DND-41 (cell line): ENCODE results near the gene ETV1.

ENCODE experiments used
- ATAC-seq: fragments of 200-7000 bp; cut with Tn5 transposase; 3 replicates; pipeline ENCODE4 v1.9.1; 2021; ENCODE audit warnings: low read depth; ENCODE audit not compliant: insufficient read depth
- DNase-seq: peaks from one replicate; pipeline ENCODE4 v3.0.0-alpha.2; 2020
- H2AFZ ChIP-seq: 2 replicates; pipeline ENCODE4 v1.6.0; 2012; ENCODE audit warnings: low read depth, low read length
- H3K27ac ChIP-seq: 2 replicates; pipeline ENCODE4 v1.5.1; 2012; ENCODE audit warnings: low read length, inconsistent platforms
- H3K27me3 ChIP-seq: fragments of 200-600 bp; sonication (generic); 2 replicates; pipeline ENCODE4 v1.6.0; 2012; ENCODE audit warnings: low read length, mild to moderate bottlenecking, inconsistent platforms; ENCODE audit not compliant: insufficient read depth, poor library complexity
- H3K36me3 ChIP-seq: 2 replicates; pipeline ENCODE4 v1.5.1; 2012; ENCODE audit warnings: low read length, inconsistent platforms; ENCODE audit not compliant: insufficient read depth
- H3K4me1 ChIP-seq: 2 replicates; pipeline ENCODE4 v1.5.1; 2012; ENCODE audit warnings: mild to moderate bottlenecking, low read length; ENCODE audit not compliant: insufficient read depth
- H3K4me2 ChIP-seq: 2 replicates; pipeline ENCODE4 v1.6.0; 2012; ENCODE audit warnings: mild to moderate bottlenecking, moderate library complexity, low read length, inconsistent platforms; ENCODE audit not compliant: insufficient read depth
- H3K4me3 ChIP-seq, 2 experiments: fragments of 200-600 bp in 1 of 2; shearing (Covaris generic) in 1 of 2; 2 replicates each; pipeline ENCODE4 v1.5.1; 2012 to 2016; ENCODE audit warnings: inconsistent platforms in 2 of 2, low read length in 2 of 2, mild to moderate bottlenecking in 2 of 2, low read depth in 1 of 2, moderate library complexity in 1 of 2
- H3K79me2 ChIP-seq: 2 replicates; pipeline ENCODE4 v1.6.0; 2012; ENCODE audit warnings: low read length, inconsistent platforms; ENCODE audit not compliant: insufficient read depth
- H3K9ac ChIP-seq: 2 replicates; pipeline ENCODE4 v1.6.0; 2012; ENCODE audit warnings: low read depth, mild to moderate bottlenecking, inconsistent platforms, low read length, moderate library complexity
- H3K9me3 ChIP-seq: 2 replicates; pipeline ENCODE4 v1.5.1; 2012; ENCODE audit warnings: low read length, moderate library complexity, mild to moderate bottlenecking, inconsistent platforms; ENCODE audit not compliant: insufficient read depth, severe bottlenecking
- H4K20me1 ChIP-seq: 2 replicates; pipeline ENCODE4 v1.6.0; 2012; ENCODE audit warnings: low read length; ENCODE audit not compliant: insufficient read depth
- EZH2 ChIP-seq: IDR thresholded peaks from 3 replicates; pipeline ENCODE4 v1.6.1; 2012; ENCODE audit warnings: borderline replicate concordance, low read depth, mild to moderate bottlenecking, moderate library complexity, low read length, inconsistent platforms; ENCODE audit not compliant: severe bottlenecking
- TF ChIP-seq, protein P1 (sequence below): IDR thresholded peaks from 2 replicates; pipeline ENCODE4 v1.5.1; 2012; ENCODE audit warnings: borderline replicate concordance, low read length, moderate library complexity, mild to moderate bottlenecking; ENCODE audit not compliant: poor library complexity, severe bottlenecking; ENCODE audit errors: extremely low read depth

ETV1 gene

GRCh38 chr7:13912715-13913278 is 76.7 kb downstream of the ETV1 start:
- TF ChIP-seq, protein P1, sequence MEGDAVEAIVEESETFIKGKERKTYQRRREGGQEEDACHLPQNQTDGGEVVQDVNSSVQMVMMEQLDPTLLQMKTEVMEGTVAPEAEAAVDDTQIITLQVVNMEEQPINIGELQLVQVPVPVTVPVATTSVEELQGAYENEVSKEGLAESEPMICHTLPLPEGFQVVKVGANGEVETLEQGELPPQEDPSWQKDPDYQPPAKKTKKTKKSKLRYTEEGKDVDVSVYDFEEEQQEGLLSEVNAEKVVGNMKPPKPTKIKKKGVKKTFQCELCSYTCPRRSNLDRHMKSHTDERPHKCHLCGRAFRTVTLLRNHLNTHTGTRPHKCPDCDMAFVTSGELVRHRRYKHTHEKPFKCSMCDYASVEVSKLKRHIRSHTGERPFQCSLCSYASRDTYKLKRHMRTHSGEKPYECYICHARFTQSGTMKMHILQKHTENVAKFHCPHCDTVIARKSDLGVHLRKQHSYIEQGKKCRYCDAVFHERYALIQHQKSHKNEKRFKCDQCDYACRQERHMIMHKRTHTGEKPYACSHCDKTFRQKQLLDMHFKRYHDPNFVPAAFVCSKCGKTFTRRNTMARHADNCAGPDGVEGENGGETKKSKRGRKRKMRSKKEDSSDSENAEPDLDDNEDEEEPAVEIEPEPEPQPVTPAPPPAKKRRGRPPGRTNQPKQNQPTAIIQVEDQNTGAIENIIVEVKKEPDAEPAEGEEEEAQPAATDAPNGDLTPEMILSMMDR: no peak
- no peak for TF ChIP-seq EZH2
- Histone ChIP-seq H3K27me3 (no peaks in the 10 kb centered on the region), H3K79me2 (no peaks in the 10 kb centered on the region), H3K4me1 (peaks cover 44% of the 10 kb centered on the region), H3K4me3 (no peak overlapping the region), H3K9me3 (no peaks in the 10 kb centered on the region), H3K4me2 (no peak overlapping the region), H3K9ac (no peak overlapping the region), H3K27ac (no peak overlapping the region), H4K20me1 (no peaks in the 10 kb centered on the region), H2AFZ (no peak overlapping the region), H3K36me3 (no peaks in the 10 kb centered on the region)
- ATAC-seq (no peak), DNase-seq (no peak)

DNA sequence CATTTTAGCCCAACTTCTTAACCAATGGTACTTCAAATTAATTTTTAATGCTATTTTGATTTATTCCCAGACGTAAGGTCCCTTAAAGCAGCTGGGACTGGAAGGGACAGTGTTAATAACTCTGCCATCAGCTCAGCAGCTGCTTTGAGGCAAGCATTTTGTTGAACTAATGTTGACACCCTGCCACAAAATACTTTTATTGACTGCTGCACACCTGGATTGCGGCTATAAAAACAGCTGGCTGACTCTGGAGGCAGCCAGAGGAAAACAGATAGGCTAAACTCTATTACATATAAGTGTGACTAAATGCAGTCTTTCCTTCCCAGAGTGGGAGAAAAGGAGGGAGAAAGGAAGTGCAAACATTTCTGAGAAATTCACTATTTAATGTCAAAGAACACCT is 77.6 kb downstream of the ETV1 start:
- no peaks in the 10 kb centered on the region for H3K79me2 ChIP-seq
- no peak overlapping the region for H3K27ac ChIP-seq
- ATAC-seq (peak; percentile 31; the same call in 1 of the 3 replicates), DNase-seq (peak; percentile 24)
- TF ChIP-seq, protein P1: no peak
- TF ChIP-seq EZH2: no peak
- H3K4me1 ChIP-seq: peaks cover 44% of the 10 kb centered on the region
- H4K20me1 ChIP-seq: no peaks in the 10 kb centered on the region
- no peak overlapping the region for H3K4me2 ChIP-seq
- no peak overlapping the region for H3K4me3 ChIP-seq
- H3K9ac ChIP-seq: no peak overlapping the region
- H2AFZ ChIP-seq: no peak overlapping the region
- no peaks in the 10 kb centered on the region for H3K36me3 ChIP-seq
- H3K9me3 ChIP-seq: no peaks in the 10 kb centered on the region
- no peaks in the 10 kb centered on the region for H3K27me3 ChIP-seq

GRCh38 chr7:13910805-13911551 is 78.5 kb downstream of the ETV1 start:
- no peak for DNase-seq
- Histone ChIP-seq H3K9me3 (no peaks in the 10 kb centered on the region), H2AFZ (no peak overlapping the region)

More at GRCh38 chr7:13910805-13911551, 78.5 kb downstream of the ETV1 start:
- ATAC-seq: peak; percentile 66
- Histone ChIP-seq H3K4me2 (no peak overlapping the region), H3K9ac (no peak overlapping the region), H3K36me3 (no peaks in the 10 kb centered on the region), H3K27ac (peak overlapping the region; percentile 56), H3K4me1 (peaks cover 44% of the 10 kb centered on the region), H4K20me1 (no peaks in the 10 kb centered on the region), H3K27me3 (no peaks in the 10 kb centered on the region), H3K79me2 (no peaks in the 10 kb centered on the region), H3K4me3 (no peak overlapping the region)
- TF ChIP-seq, protein P1: no peak
- TF ChIP-seq EZH2: no peak
